HEK293 (cell line): ENCODE measurements around the gene IRAK4.
A peak's percentile ranks its signal among the peaks of the same experiment; 100 is the strongest.

Experiments used
- CTCF ChIA-PET: fragments of 350-600 bp; formaldehyde crosslinking; extraction: SDS; loops from one replicate; lab custom pipeline; 2021; ENCODE audit warnings: antibody characterized with exemption; lab: Yijun Ruan, JAX
- POLR2A ChIA-PET: fragments of 300-600 bp; formaldehyde crosslinking; extraction: SDS; loops from one replicate; lab custom pipeline; 2020; ENCODE audit warnings: antibody characterized with exemption, inconsistent platforms; lab: Yijun Ruan, JAX
- H3K27ac ChIP-seq: fragments of 200-500 bp; sonication (Bioruptor generic); 2 replicates; pipeline ENCODE4 v1.5.1; 2014; ENCODE audit warnings: low read depth, low read length, control low read depth, inconsistent platforms; ENCODE audit errors: extremely low read depth
- H3K36me3 ChIP-seq, 2 experiments: fragments of 200-500 bp in 1 of 2; sonication (Bioruptor generic) in 1 of 2; 1 replicate in 1 of 2; 2 replicates in 1 of 2; pipeline ENCODE4 v1.5.1; 2014 to 2017; ENCODE audit warnings: inconsistent platforms in 2 of 2, low read length in 2 of 2; ENCODE audit not compliant: control insufficient read depth in 2 of 2, insufficient read depth in 1 of 2
- H3K4me1 ChIP-seq: fragments of 200-500 bp; sonication (Bioruptor generic); 2 replicates; pipeline ENCODE4 v1.5.1; 2014; ENCODE audit warnings: mild to moderate bottlenecking, low read length, inconsistent platforms; ENCODE audit not compliant: control insufficient read depth, insufficient read depth
- H3K4me3 ChIP-seq: 2 replicates; pipeline ENCODE4 v1.5.1; 2011; ENCODE audit warnings: low read depth, mild to moderate bottlenecking, control low read depth, low read length, moderate library complexity
- H3K9me3 ChIP-seq: fragments of 200-500 bp; sonication (Bioruptor generic); 2 replicates; pipeline ENCODE4 v1.5.1; 2014; ENCODE audit warnings: low read depth, low read length, inconsistent platforms; ENCODE audit not compliant: control insufficient read depth, insufficient read depth
- IKZF3 ChIP-seq: fragments of 450-650 bp; IDR thresholded peaks from 2 replicates; pipeline ENCODE4 v1.5.0; 2018; ENCODE audit warnings: missing biosample characterization, mild to moderate bottlenecking, missing genetic modification characterization, moderate library complexity
- REPIN1 ChIP-seq: fragments of 450-650 bp; formaldehyde crosslinking; IDR thresholded peaks from 2 replicates; pipeline ENCODE4 v1.5.1; 2017; ENCODE audit warnings: missing biosample characterization, missing genetic modification characterization, low read depth
- TRIM28 ChIP-seq: IDR thresholded peaks from 2 replicates; pipeline ENCODE4 v1.6.1; 2011; ENCODE audit warnings: low read length, control low read depth, borderline replicate concordance
- ZBTB48 ChIP-seq: fragments of 450-650 bp; formaldehyde crosslinking; IDR thresholded peaks from 2 replicates; pipeline ENCODE4 v1.5.1; 2016; ENCODE audit warnings: missing biosample characterization, missing genetic modification characterization
- ZFP37 ChIP-seq: fragments of 450-650 bp; formaldehyde crosslinking; IDR thresholded peaks from 2 replicates; pipeline ENCODE4 v1.5.1; 2016; ENCODE audit warnings: missing biosample characterization, missing genetic modification characterization
- ZNF112 ChIP-seq: fragments of 450-650 bp; formaldehyde crosslinking; IDR thresholded peaks from 2 replicates; pipeline ENCODE4 v1.5.0; 2017; ENCODE audit warnings: missing biosample characterization, missing genetic modification characterization
- ZNF138 ChIP-seq: fragments of 450-650 bp; formaldehyde crosslinking; IDR thresholded peaks from 2 replicates; pipeline ENCODE4 v1.5.1; 2016; ENCODE audit warnings: missing biosample characterization, missing genetic modification characterization, borderline replicate concordance
- ZNF140 ChIP-seq: fragments of 450-650 bp; formaldehyde crosslinking; IDR thresholded peaks from 2 replicates; pipeline ENCODE4 v1.5.1; 2016; ENCODE audit warnings: missing biosample characterization, missing genetic modification characterization
- ZNF501 ChIP-seq: fragments of 450-650 bp; formaldehyde crosslinking; IDR thresholded peaks from 2 replicates; pipeline ENCODE4 v1.5.1; 2016; ENCODE audit warnings: missing biosample characterization, missing genetic modification characterization
- ZNF558 ChIP-seq: fragments of 450-650 bp; formaldehyde crosslinking; IDR thresholded peaks from 2 replicates; pipeline ENCODE4 v1.5.1; 2016; ENCODE audit warnings: missing biosample characterization, missing genetic modification characterization
- ZNF560 ChIP-seq: fragments of 450-650 bp; formaldehyde crosslinking; IDR thresholded peaks from 2 replicates; pipeline ENCODE4 v1.5.1; 2017; ENCODE audit warnings: missing biosample characterization, missing genetic modification characterization, borderline replicate concordance
- ZNF610 ChIP-seq: fragments of 450-650 bp; formaldehyde crosslinking; IDR thresholded peaks from 2 replicates; pipeline ENCODE4 v1.5.1; 2016; ENCODE audit warnings: missing biosample characterization, missing genetic modification characterization, borderline replicate concordance
- ZNF777 ChIP-seq: fragments of 450-650 bp; formaldehyde crosslinking; IDR thresholded peaks from 2 replicates; pipeline ENCODE4 v1.5.1; 2017; ENCODE audit warnings: missing biosample characterization, missing genetic modification characterization, borderline replicate concordance
- ZNF791 ChIP-seq: fragments of 450-650 bp; formaldehyde crosslinking; IDR thresholded peaks from 2 replicates; pipeline ENCODE4 v1.5.1; 2016; ENCODE audit warnings: missing biosample characterization, missing genetic modification characterization
- ZSCAN16 ChIP-seq: fragments of 450-650 bp; formaldehyde crosslinking; IDR thresholded peaks from 2 replicates; pipeline ENCODE4 v1.5.1; 2016; ENCODE audit warnings: missing biosample characterization, missing genetic modification characterization
- TF ChIP-seq, protein P1 (sequence below): fragments of 450-650 bp; formaldehyde crosslinking; IDR thresholded peaks from 2 replicates; pipeline ENCODE4 v1.5.1; 2016; ENCODE audit warnings: missing biosample characterization, missing genetic modification characterization, low read depth
- TF ChIP-seq, protein P2 (sequence below): fragments of 450-650 bp; formaldehyde crosslinking; IDR thresholded peaks from 2 replicates; pipeline ENCODE4 v1.5.1; 2016; ENCODE audit warnings: missing biosample characterization, missing genetic modification characterization
- TF ChIP-seq, protein P3 (sequence below): fragments of 450-650 bp; formaldehyde crosslinking; conservative IDR thresholded peaks from 2 replicates; pipeline ENCODE4 v1.5.1; 2016; ENCODE audit warnings: low read depth, missing biosample characterization, missing genetic modification characterization
- TF ChIP-seq, protein P4 (sequence below): fragments of 450-650 bp; formaldehyde crosslinking; IDR thresholded peaks from 2 replicates; pipeline ENCODE4 v1.5.1; 2017; ENCODE audit warnings: missing biosample characterization, missing genetic modification characterization
- TF ChIP-seq, protein P5 (sequence below): fragments of 450-650 bp; formaldehyde crosslinking; IDR thresholded peaks from 2 replicates; pipeline ENCODE4 v1.5.1; 2016; ENCODE audit warnings: missing biosample characterization, missing genetic modification characterization

The IRAK4 gene

DNA sequence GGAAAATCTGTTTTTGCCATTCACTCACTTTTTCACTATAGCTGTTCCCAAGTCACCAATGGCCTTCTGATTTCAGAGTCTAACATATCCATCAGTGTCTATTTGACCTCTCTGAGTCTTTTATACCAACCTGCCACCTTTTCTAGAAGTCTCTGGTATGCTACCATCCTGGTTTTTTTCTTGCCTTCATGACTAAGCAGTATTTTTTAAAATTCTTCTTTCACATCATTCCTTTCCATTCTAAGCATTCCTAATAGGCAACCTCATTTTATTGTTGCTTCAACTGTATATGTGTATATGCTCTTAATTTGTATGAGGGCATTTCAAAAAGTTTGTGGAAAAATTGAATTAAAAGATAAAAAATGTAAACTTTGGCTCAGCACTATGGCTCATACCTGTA is 5.0 kb downstream of the IRAK4 start:
- H3K4me1 ChIP-seq, result 0 out of 2 replicates have a peak, but pooled peaks cover 2% of the 10 kb centered on the region
- no peaks in the 10 kb centered on the region for H3K9me3 ChIP-seq
- CTCF ChIA-PET, result no interaction called here
- H3K36me3 ChIP-seq, result no peaks in the 10 kb centered on the region
- no peak overlapping the region for H3K27ac ChIP-seq
- no peak overlapping the region for H3K4me3 ChIP-seq
- TF ChIP-seq ZFP37 (tag by site-specific recombination), result no peak
- no peak for TF ChIP-seq ZNF777 (tag by site-specific recombination)
- TF ChIP-seq, all 188 proteins: peak for 0
- POLR2A ChIA-PET, result no interaction called here

DNA sequence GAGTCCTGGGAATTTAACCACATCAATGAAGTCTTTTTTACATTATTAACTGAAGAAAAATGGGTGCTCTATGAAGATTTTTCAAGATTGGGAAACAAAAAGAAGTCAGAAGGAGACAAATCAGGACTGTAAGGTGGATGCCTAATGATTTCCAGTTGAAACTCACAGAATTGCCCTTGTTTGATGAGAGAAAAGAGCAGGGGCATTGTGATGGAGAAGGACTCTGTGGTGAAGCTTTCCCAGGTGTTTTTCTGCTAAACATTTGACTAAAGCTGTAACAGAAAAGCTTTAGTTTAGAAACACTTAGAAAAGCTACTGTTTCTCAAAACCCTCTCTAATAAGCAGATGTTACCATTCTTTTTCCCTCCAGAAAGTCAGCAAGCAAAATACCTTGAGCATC is 5.8 kb downstream of the IRAK4 start:
- no peaks in the 10 kb centered on the region for H3K9me3 ChIP-seq

DNA sequence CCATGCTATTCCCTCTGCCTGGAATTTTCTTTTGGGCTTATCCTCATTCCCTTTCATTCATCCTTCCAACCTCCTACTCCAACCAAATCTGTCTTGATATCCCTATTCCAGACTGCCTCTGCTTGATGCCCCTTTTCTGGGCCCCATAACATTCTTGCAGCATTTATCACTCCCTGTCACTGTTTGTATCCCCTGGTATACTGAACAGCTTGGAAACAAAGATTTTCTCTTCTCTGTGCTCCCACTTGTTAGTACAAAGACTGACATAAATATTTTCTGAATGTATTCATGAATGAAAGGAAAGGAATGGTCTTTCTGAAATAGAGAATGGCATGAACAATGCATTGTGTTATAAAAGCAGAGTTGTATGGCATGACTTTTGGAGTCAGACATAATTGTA is 7.5 kb downstream of the IRAK4 start:
- TF ChIP-seq, protein P1, sequence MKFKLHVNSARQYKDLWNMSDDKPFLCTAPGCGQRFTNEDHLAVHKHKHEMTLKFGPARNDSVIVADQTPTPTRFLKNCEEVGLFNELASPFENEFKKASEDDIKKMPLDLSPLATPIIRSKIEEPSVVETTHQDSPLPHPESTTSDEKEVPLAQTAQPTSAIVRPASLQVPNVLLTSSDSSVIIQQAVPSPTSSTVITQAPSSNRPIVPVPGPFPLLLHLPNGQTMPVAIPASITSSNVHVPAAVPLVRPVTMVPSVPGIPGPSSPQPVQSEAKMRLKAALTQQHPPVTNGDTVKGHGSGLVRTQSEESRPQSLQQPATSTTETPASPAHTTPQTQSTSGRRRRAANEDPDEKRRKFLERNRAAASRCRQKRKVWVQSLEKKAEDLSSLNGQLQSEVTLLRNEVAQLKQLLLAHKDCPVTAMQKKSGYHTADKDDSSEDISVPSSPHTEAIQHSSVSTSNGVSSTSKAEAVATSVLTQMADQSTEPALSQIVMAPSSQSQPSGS (tag by site-specific recombination), result no peak
- TF ChIP-seq, protein P2, sequence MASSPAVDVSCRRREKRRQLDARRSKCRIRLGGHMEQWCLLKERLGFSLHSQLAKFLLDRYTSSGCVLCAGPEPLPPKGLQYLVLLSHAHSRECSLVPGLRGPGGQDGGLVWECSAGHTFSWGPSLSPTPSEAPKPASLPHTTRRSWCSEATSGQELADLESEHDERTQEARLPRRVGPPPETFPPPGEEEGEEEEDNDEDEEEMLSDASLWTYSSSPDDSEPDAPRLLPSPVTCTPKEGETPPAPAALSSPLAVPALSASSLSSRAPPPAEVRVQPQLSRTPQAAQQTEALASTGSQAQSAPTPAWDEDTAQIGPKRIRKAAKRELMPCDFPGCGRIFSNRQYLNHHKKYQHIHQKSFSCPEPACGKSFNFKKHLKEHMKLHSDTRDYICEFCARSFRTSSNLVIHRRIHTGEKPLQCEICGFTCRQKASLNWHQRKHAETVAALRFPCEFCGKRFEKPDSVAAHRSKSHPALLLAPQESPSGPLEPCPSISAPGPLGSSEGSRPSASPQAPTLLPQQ (tag by site-specific recombination), result 0 out of 2 replicates have a peak, but pooled peaks have one; percentile 19
- CTCF ChIA-PET, result interaction anchor here (0.9 to 2.7 kb wide), 3 partner anchors 11 to 116 kb away, joined by 4 to 9 read pairs (median 4); no protein-coding TSS in a partner anchor
- no peaks in the 10 kb centered on the region for H3K4me1 ChIP-seq
- no peak overlapping the region for H3K27ac ChIP-seq
- H3K4me3 ChIP-seq, result no peak overlapping the region
- H3K9me3 ChIP-seq, result no peaks in the 10 kb centered on the region
- H3K36me3 ChIP-seq, result peaks cover 18% of the 10 kb centered on the region in 2 experiments
- POLR2A ChIA-PET, result no interaction called here

More for the DNA sequence above, 5.8 kb downstream of the IRAK4 start:
- TF ChIP-seq ZNF558 (tag by site-specific recombination), result no peak
- no peak for TF ChIP-seq ZBTB48 (tag by site-specific recombination)
- TF ChIP-seq ZNF610 (tag by site-specific recombination), result no peak
- TF ChIP-seq, protein P3, sequence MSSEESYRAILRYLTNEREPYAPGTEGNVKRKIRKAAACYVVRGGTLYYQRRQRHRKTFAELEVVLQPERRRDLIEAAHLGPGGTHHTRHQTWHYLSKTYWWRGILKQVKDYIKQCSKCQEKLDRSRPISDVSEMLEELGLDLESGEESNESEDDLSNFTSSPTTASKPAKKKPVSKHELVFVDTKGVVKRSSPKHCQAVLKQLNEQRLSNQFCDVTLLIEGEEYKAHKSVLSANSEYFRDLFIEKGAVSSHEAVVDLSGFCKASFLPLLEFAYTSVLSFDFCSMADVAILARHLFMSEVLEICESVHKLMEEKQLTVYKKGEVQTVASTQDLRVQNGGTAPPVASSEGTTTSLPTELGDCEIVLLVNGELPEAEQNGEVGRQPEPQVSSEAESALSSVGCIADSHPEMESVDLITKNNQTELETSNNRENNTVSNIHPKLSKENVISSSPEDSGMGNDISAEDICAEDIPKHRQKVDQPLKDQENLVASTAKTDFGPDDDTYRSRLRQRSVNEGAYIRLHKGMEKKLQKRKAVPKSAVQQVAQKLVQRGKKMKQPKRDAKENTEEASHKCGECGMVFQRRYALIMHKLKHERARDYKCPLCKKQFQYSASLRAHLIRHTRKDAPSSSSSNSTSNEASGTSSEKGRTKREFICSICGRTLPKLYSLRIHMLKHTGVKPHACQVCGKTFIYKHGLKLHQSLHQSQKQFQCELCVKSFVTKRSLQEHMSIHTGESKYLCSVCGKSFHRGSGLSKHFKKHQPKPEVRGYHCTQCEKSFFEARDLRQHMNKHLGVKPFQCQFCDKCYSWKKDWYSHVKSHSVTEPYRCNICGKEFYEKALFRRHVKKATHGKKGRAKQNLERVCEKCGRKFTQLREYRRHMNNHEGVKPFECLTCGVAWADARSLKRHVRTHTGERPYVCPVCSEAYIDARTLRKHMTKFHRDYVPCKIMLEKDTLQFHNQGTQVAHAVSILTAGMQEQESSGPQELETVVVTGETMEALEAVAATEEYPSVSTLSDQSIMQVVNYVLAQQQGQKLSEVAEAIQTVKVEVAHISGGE (tag by site-specific recombination), result no peak
- no peak for TF ChIP-seq IKZF3
- no peak for TF ChIP-seq ZNF501
- TF ChIP-seq ZNF140 (tag by site-specific recombination), result no peak
- no peak for TF ChIP-seq ZSCAN16 (tag by site-specific recombination)
- no peak for TF ChIP-seq ZNF138 (tag by site-specific recombination)
- TF ChIP-seq ZNF560, result no peak
- TF ChIP-seq ZNF791 (tag by site-specific recombination), result no peak
- no peak for TF ChIP-seq TRIM28
- TF ChIP-seq, protein P4, sequence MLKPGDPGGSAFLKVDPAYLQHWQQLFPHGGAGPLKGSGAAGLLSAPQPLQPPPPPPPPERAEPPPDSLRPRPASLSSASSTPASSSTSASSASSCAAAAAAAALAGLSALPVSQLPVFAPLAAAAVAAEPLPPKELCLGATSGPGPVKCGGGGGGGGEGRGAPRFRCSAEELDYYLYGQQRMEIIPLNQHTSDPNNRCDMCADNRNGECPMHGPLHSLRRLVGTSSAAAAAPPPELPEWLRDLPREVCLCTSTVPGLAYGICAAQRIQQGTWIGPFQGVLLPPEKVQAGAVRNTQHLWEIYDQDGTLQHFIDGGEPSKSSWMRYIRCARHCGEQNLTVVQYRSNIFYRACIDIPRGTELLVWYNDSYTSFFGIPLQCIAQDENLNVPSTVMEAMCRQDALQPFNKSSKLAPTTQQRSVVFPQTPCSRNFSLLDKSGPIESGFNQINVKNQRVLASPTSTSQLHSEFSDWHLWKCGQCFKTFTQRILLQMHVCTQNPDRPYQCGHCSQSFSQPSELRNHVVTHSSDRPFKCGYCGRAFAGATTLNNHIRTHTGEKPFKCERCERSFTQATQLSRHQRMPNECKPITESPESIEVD, result no peak
- no peak for TF ChIP-seq ZNF112 (tag by site-specific recombination)
- no peak for TF ChIP-seq REPIN1 (tag by site-specific recombination)
- TF ChIP-seq, protein P5, sequence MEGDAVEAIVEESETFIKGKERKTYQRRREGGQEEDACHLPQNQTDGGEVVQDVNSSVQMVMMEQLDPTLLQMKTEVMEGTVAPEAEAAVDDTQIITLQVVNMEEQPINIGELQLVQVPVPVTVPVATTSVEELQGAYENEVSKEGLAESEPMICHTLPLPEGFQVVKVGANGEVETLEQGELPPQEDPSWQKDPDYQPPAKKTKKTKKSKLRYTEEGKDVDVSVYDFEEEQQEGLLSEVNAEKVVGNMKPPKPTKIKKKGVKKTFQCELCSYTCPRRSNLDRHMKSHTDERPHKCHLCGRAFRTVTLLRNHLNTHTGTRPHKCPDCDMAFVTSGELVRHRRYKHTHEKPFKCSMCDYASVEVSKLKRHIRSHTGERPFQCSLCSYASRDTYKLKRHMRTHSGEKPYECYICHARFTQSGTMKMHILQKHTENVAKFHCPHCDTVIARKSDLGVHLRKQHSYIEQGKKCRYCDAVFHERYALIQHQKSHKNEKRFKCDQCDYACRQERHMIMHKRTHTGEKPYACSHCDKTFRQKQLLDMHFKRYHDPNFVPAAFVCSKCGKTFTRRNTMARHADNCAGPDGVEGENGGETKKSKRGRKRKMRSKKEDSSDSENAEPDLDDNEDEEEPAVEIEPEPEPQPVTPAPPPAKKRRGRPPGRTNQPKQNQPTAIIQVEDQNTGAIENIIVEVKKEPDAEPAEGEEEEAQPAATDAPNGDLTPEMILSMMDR (tag by site-specific recombination), result no peak
- TF ChIP-seq, all 188 proteins: peak for 0
- peaks cover 3 to 4% of the 10 kb centered on the region in 2 experiments; a peak in 2 of 3 replicates for H3K36me3 ChIP-seq
- 0 out of 2 replicates have a peak, but pooled peaks cover 2% of the 10 kb centered on the region for H3K4me1 ChIP-seq
- H3K4me3 ChIP-seq, result no peak overlapping the region
- POLR2A ChIA-PET, result no interaction called here
- CTCF ChIA-PET, result interaction anchor here (2.7 kb wide), 1 partner anchor 12 kb away, joined by 9 read pairs; no protein-coding TSS in a partner anchor
- no peak overlapping the region for H3K27ac ChIP-seq
